Measurements from ENCODE around the gene PARP8.
"Not testable (repeated sequence)": the region's sequence is repeated elsewhere in the genome, so short reads cannot be mapped to it uniquely, and the experiment has no call there.

DNA sequence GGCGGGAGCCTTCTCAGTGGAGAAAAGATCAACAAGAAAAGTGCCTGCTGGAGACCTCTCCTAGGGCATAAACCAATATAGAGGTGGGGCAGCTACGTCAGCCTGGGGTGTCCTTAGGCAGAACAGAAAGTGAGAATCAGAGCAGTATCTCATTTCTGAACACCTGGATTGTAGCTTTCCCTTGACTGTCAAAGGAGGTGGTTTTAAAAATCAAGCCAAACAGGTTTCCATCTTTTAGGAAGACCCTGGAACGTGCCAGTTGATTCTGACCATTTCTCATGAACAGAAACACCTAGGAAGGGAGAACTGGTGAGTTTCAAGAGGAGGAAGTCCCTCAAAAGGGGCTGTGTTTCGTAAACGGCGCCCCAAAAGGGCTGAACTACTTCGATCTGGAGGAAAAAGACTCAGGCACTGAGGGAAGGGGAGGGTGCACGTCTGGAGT, 655 bp upstream of the PARP8 start:
- TF ChIP-seq, protein P1, sequence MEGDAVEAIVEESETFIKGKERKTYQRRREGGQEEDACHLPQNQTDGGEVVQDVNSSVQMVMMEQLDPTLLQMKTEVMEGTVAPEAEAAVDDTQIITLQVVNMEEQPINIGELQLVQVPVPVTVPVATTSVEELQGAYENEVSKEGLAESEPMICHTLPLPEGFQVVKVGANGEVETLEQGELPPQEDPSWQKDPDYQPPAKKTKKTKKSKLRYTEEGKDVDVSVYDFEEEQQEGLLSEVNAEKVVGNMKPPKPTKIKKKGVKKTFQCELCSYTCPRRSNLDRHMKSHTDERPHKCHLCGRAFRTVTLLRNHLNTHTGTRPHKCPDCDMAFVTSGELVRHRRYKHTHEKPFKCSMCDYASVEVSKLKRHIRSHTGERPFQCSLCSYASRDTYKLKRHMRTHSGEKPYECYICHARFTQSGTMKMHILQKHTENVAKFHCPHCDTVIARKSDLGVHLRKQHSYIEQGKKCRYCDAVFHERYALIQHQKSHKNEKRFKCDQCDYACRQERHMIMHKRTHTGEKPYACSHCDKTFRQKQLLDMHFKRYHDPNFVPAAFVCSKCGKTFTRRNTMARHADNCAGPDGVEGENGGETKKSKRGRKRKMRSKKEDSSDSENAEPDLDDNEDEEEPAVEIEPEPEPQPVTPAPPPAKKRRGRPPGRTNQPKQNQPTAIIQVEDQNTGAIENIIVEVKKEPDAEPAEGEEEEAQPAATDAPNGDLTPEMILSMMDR (conservative IDR thresholded peaks at IDR 0.05; ENCODE audit: low read depth, low read length): not testable (repeated sequence)
- not testable (repeated sequence) for TF ChIP-seq POLR2A (IDR thresholded peaks at IDR 0.05; ENCODE audit: low read depth, low read length); RFX5 (IDR thresholded peaks at IDR 0.05; ENCODE audit: low read depth, low read length); RCOR1 (IDR thresholded peaks at IDR 0.05; ENCODE audit: insufficient replicate concordance, low read length); RAD21 (IDR thresholded peaks at IDR 0.05; ENCODE audit: low read length); FOS (IDR thresholded peaks at IDR 0.05; ENCODE audit: low read depth, low read length); SMC3 (IDR thresholded peaks at IDR 0.05; ENCODE audit: low read depth, low read length); MAZ (IDR thresholded peaks at IDR 0.05; ENCODE audit: borderline replicate concordance, low read depth, low read length); MXI1 (IDR thresholded peaks at IDR 0.05; ENCODE audit: borderline replicate concordance, low read depth, low read length); BHLHE40 (IDR thresholded peaks at IDR 0.05; ENCODE audit: low read depth, low read length); MAFK (IDR thresholded peaks at IDR 0.05; ENCODE audit: low read depth, low read length); NFE2L2 (IDR thresholded peaks at IDR 0.05; ENCODE audit: low read depth, low read length)
- TF ChIP-seq, protein P2, sequence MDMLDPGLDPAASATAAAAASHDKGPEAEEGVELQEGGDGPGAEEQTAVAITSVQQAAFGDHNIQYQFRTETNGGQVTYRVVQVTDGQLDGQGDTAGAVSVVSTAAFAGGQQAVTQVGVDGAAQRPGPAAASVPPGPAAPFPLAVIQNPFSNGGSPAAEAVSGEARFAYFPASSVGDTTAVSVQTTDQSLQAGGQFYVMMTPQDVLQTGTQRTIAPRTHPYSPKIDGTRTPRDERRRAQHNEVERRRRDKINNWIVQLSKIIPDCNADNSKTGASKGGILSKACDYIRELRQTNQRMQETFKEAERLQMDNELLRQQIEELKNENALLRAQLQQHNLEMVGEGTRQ (IDR thresholded peaks at IDR 0.05; ENCODE audit: low read depth, low read length): not testable (repeated sequence)

All from IMR-90 (cell line).